Suppressor macrophage (primary cell): ENCODE data around the gene RRM1.
A peak's percentile ranks its signal among the peaks of the same experiment; 100 is the strongest.

Experiments used
- DNase-seq, 4 experiments: peaks; one replicate each; pipeline ENCODE4 v3.0.0-alpha.2; 2020 to 2022

The RRM1 gene

DNA sequence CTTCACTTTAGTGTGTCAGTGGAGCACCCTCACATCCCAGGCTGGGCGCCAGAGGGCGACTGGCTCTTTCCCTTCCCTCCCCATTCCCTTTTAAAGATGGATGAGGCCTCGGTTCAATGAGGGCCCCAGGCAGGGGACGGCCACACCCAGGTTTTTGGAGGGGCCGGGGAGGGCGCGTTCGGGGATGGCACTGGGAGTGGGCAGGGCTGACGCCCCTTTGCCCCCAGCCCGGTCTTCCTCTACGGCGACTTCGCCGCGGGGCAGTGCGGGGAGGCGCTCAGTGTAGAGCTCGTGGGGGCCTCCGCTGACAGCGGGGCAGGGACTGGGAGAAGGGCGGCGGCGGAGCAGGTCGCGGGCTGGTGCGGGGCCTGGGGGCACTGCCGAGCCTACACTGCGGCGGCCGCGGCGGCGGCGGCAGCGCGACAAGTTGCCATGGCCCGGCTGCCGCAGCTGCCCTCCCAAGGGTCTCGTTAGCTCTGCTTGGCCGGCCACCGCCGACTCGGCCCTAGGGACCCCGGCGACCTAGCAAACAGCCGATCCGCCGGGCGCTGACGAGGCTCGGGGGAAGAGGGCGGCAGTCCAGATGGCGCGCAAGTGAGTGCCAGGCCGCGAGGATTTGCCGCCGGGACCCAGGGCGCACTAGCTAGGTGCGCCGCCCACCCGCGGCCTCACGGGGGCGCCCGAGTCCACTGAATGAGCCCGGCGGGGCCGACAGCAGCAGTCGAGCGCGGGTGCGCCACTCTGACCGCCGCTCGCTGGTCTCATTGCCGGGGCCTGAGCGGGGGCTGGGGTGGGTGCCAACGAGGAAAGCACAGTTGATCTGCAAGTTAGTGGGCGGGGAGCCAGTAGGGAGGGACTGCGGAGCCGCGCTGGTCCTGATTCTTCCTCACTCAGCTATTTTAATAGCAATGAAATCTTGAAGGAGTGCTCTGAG, 92.7 kb downstream of the RRM1 start:
- peak; percentile 81 to 93 (median 92) for DNase-seq
